A549 (cell line): ENCODE measurements around the gene SHISAL1. TPM values are rescaled to one million over a fixed set of nuclear protein-coding genes. Genes with fewer than 3 reads are reported as not detected.

Source experiments
- ATAC-seq, 2 experiments: fragments of 200-7000 bp in 1 of 2; fragments of >200 bp in 1 of 2; cut with Nextera tagmentation in 1 of 2; cut with Tn5 transposase in 1 of 2; 3 replicates each; pipeline versions ENCODE4 v1.8.0 to v1.9.1; 2018 to 2020; ENCODE audit warnings: mild to moderate bottlenecking in 1 of 2, moderate library complexity in 1 of 2
- CTCF ChIA-PET: fragments of 300-600 bp; sonication (Branson Sonifier 250); formaldehyde crosslinking; extraction: SDS; loops from one replicate; lab custom pipeline; 2021; ENCODE audit warnings: antibody characterized with exemption, inconsistent platforms; lab: Yijun Ruan, JAX
- POLR2A ChIA-PET: fragments of 350-600 bp; formaldehyde crosslinking; extraction: SDS; loops from one replicate; lab custom pipeline; 2021; ENCODE audit warnings: antibody characterized with exemption, inconsistent platforms; lab: Yijun Ruan, JAX
- DNase-seq, 2 experiments: peaks; one replicate each; pipeline versions ENCODE4 v3.0.0 to v3.0.0-alpha.2; 2011 to 2016; ENCODE audit warnings: low read depth in 1 of 2, low spot score in 1 of 2
- FAIRE-seq: peaks from 2 replicates; lab custom pipeline; 2011; peaks lifted over from hg19 to GRCh38; lab: Jason Lieb, UNC
- H3K27ac ChIP-seq, 2 experiments: fragments of >200 bp; sonication (Bioruptor Twin); formaldehyde crosslinking; 3 replicates each; pipeline ENCODE4 v1.5.1; 2016 to 2017
- H3K4me1 ChIP-seq: fragments of >200 bp; sonication (Bioruptor Twin); formaldehyde crosslinking; 3 replicates; pipeline ENCODE4 v1.6.1; 2016
- H3K4me2 ChIP-seq: fragments of >200 bp; sonication (Bioruptor Twin); formaldehyde crosslinking; 3 replicates; pipeline ENCODE4 v1.6.1; 2016
- H3K4me3 ChIP-seq: fragments of >200 bp; sonication (Bioruptor Twin); formaldehyde crosslinking; 3 replicates; pipeline ENCODE4 v1.5.1; 2016
- H3K9me3 ChIP-seq: fragments of >200 bp; sonication (Bioruptor Twin); formaldehyde crosslinking; 3 replicates; pipeline ENCODE4 v1.6.1; 2016
- BHLHE40 ChIP-seq: IDR thresholded peaks from 2 replicates; pipeline ENCODE4 v1.6.1; 2012; ENCODE audit warnings: low read depth, low read length, inconsistent platforms
- CBX8 ChIP-seq: fragments of 200-600 bp; sonication (generic); IDR thresholded peaks from 2 replicates; pipeline ENCODE4 v1.6.1; 2016
- CEBPB ChIP-seq, 2 experiments: fragments of >200 bp in 1 of 2; sonication (Bioruptor Twin) in 1 of 2; formaldehyde crosslinking in 1 of 2; IDR thresholded peaks; 2 replicates each; pipeline ENCODE4 v1.6.1; 2012 to 2016
- CHD2 ChIP-seq: fragments of 150-350 bp; IDR thresholded peaks from 2 replicates; pipeline ENCODE4 v1.6.1; 2014; ENCODE audit warnings: low read length; ENCODE audit not compliant: partially characterized antibody
- EHMT2 ChIP-seq: fragments of 200-600 bp; sonication (generic); IDR thresholded peaks from 2 replicates; pipeline ENCODE4 v1.6.1; 2016; ENCODE audit warnings: antibody characterized with exemption, low read depth, mild to moderate bottlenecking, moderate library complexity
- ESRRA ChIP-seq: fragments of 150-350 bp; IDR thresholded peaks from 2 replicates; pipeline ENCODE4 v1.6.1; 2014; ENCODE audit warnings: mild to moderate bottlenecking, low read length, borderline replicate concordance
- FOSB ChIP-seq: fragments of 250-450 bp; sonication (Bioruptor Pico); IDR thresholded peaks from 2 replicates; pipeline ENCODE4 v1.5.0; 2020; ENCODE audit warnings: mild to moderate bottlenecking, moderate library complexity
- FOSL2 ChIP-seq, 2 experiments: fragments of 450-650 bp in 1 of 2; fragments of >200 bp in 1 of 2; sonication (Bioruptor Twin) in 1 of 2; formaldehyde crosslinking; IDR thresholded peaks; 2 replicates each; pipeline versions ENCODE4 v1.5.0 to v1.6.1; 2016 to 2020; ENCODE audit warnings: mild to moderate bottlenecking in 1 of 2, moderate library complexity in 1 of 2
- FOXS1 ChIP-seq: fragments of 250-450 bp; sonication (Bioruptor Pico); IDR thresholded peaks from 2 replicates; pipeline ENCODE4 v1.5.0; 2020; ENCODE audit warnings: mild to moderate bottlenecking, moderate library complexity
- GATA3 ChIP-seq: IDR thresholded peaks from 2 replicates; pipeline ENCODE4 v1.6.1; 2012; ENCODE audit warnings: borderline replicate concordance
- HEYL ChIP-seq: fragments of 250-450 bp; sonication (Bioruptor Pico); IDR thresholded peaks from 2 replicates; pipeline ENCODE4 v1.8.0; 2021; ENCODE audit warnings: mild to moderate bottlenecking, moderate library complexity
- JUN ChIP-seq, 2 experiments: fragments of >200 bp; sonication (Bioruptor Twin); formaldehyde crosslinking; IDR thresholded peaks; 2 replicates in 1 of 2; 3 replicates in 1 of 2; pipeline ENCODE4 v1.6.1; 2016 to 2017
- KDM5A ChIP-seq: fragments of 200-600 bp; sonication (generic); IDR thresholded peaks from 2 replicates; pipeline ENCODE4 v1.6.1; 2016; ENCODE audit warnings: antibody characterized with exemption, mild to moderate bottlenecking
- MAZ ChIP-seq: fragments of 150-350 bp; IDR thresholded peaks from 2 replicates; pipeline ENCODE4 v1.6.1; 2014; ENCODE audit warnings: antibody characterized with exemption, low read depth, low read length, borderline replicate concordance
- NFE2L2 ChIP-seq: fragments of 150-350 bp; conservative IDR thresholded peaks from 2 replicates; pipeline ENCODE4 v1.6.1; 2014; ENCODE audit warnings: low read length
- NPAS2 ChIP-seq: fragments of 250-450 bp; sonication (Bioruptor Pico); IDR thresholded peaks from 2 replicates; pipeline ENCODE4 v1.8.0; 2022; ENCODE audit warnings: mild to moderate bottlenecking, moderate library complexity, borderline replicate concordance
- NR3C1 ChIP-seq: fragments of >200 bp; sonication (Bioruptor Twin); formaldehyde crosslinking; IDR thresholded peaks from 3 replicates; pipeline ENCODE4 v1.6.1; 2017
- PHF8 ChIP-seq: fragments of 200-600 bp; sonication (generic); IDR thresholded peaks from 2 replicates; pipeline ENCODE4 v1.6.1; 2016; ENCODE audit warnings: low read depth, mild to moderate bottlenecking, antibody characterized with exemption, moderate library complexity, borderline replicate concordance
- POLR2A ChIP-seq: IDR thresholded peaks from 2 replicates; pipeline ENCODE4 v1.6.1; 2012; ENCODE audit warnings: mild to moderate bottlenecking, low read length
- RARB ChIP-seq: fragments of 250-450 bp; sonication (Bioruptor Pico); IDR thresholded peaks from 2 replicates; pipeline ENCODE4 v1.8.0; 2021; ENCODE audit warnings: mild to moderate bottlenecking, moderate library complexity
- RCOR1 ChIP-seq: fragments of 150-350 bp; IDR thresholded peaks from 2 replicates; pipeline ENCODE4 v1.6.1; 2014; ENCODE audit warnings: antibody characterized with exemption, low read length, low read depth
- RFX5 ChIP-seq: fragments of 450-650 bp; IDR thresholded peaks from 2 replicates; pipeline ENCODE4 v1.7.1; 2014; ENCODE audit warnings: antibody characterized with exemption, mild to moderate bottlenecking, moderate library complexity
- RNF2 ChIP-seq: fragments of 200-600 bp; sonication (generic); IDR thresholded peaks from 2 replicates; pipeline ENCODE4 v1.6.1; 2016; ENCODE audit warnings: low read depth, mild to moderate bottlenecking, antibody characterized with exemption, moderate library complexity, borderline replicate concordance
- SMC3 ChIP-seq: fragments of >200 bp; sonication (Bioruptor Twin); formaldehyde crosslinking; IDR thresholded peaks from 3 replicates; pipeline ENCODE4 v1.6.1; 2018; ENCODE audit warnings: inconsistent platforms
- TFCP2L1 ChIP-seq: fragments of 250-450 bp; sonication (Bioruptor Pico); IDR thresholded peaks from 2 replicates; pipeline ENCODE4 v1.5.0; 2021; ENCODE audit warnings: mild to moderate bottlenecking
- ZC3H11A ChIP-seq: fragments of 450-650 bp; IDR thresholded peaks from 2 replicates; pipeline ENCODE4 v1.6.1; 2014; ENCODE audit warnings: antibody characterized with exemption, mild to moderate bottlenecking
- ZFP36 ChIP-seq: fragments of 450-650 bp; IDR thresholded peaks from 2 replicates; pipeline ENCODE4 v1.6.1; 2014; ENCODE audit warnings: borderline replicate concordance; ENCODE audit not compliant: partially characterized antibody
- ZNF302 ChIP-seq: fragments of 250-450 bp; sonication (Bioruptor Pico); IDR thresholded peaks from 2 replicates; pipeline ENCODE4 v1.9.0; 2021; ENCODE audit warnings: inconsistent platforms, mild to moderate bottlenecking, moderate library complexity
- ZSCAN20 ChIP-seq: fragments of 250-450 bp; sonication (Bioruptor Pico); IDR thresholded peaks from 2 replicates; pipeline ENCODE4 v1.8.0; 2022; ENCODE audit warnings: mild to moderate bottlenecking, moderate library complexity
- WGBS: methylation state at CpG from one replicate; pipeline ENCODE4 v1.1.6; 2017; ENCODE audit errors: missing lambda C conversion rate; 5-methylcytosine and 5-hydroxymethylcytosine counted together
- polyA plus RNA-seq, 4 experiments: library from polyadenylated mRNA; depleted of rRNA in 3 of 4; stranded (reverse); fragments of >200 nt; fragmentation: RNase III in 1 of 4; extraction: RNeasy Plus Mini Kit Qiagen cat#74134 plus additional on column Dnase treatment in 1 of 4; gene quantifications; 2 replicates in 3 of 4; 3 replicates in 1 of 4; pipeline ENCODE4 v1.2.3, GENCODE V29; 2011 to 2017
- TF ChIP-seq, protein P1 (sequence below): IDR thresholded peaks from 2 replicates; pipeline ENCODE4 v1.6.1; 2012; ENCODE audit warnings: low read depth, borderline replicate concordance
- TF ChIP-seq, protein P2 (sequence below): fragments of 250-450 bp; sonication (Bioruptor Pico); IDR thresholded peaks from 2 replicates; pipeline ENCODE4 v1.5.0; 2020; ENCODE audit warnings: low read depth, mild to moderate bottlenecking, moderate library complexity
- TF ChIP-seq, protein P3 (sequence below): fragments of 250-450 bp; sonication (Bioruptor Pico); IDR thresholded peaks from 2 replicates; pipeline ENCODE4 v1.5.0; 2021; ENCODE audit warnings: mild to moderate bottlenecking, moderate library complexity, borderline replicate concordance
- TF ChIP-seq, protein P4 (sequence below): fragments of 150-350 bp; IDR thresholded peaks from 2 replicates; pipeline ENCODE4 v1.6.1; 2014; ENCODE audit warnings: low read depth, mild to moderate bottlenecking, low read length
- TF ChIP-seq, protein P5 (sequence below): IDR thresholded peaks from 2 replicates; pipeline ENCODE4 v1.6.1; 2012

Gene SHISAL1
- polyA plus RNA-seq, 2 of the 4 experiments (the other 2 are of a cell fraction), result 0.61 to 1.9 TPM

DNA sequence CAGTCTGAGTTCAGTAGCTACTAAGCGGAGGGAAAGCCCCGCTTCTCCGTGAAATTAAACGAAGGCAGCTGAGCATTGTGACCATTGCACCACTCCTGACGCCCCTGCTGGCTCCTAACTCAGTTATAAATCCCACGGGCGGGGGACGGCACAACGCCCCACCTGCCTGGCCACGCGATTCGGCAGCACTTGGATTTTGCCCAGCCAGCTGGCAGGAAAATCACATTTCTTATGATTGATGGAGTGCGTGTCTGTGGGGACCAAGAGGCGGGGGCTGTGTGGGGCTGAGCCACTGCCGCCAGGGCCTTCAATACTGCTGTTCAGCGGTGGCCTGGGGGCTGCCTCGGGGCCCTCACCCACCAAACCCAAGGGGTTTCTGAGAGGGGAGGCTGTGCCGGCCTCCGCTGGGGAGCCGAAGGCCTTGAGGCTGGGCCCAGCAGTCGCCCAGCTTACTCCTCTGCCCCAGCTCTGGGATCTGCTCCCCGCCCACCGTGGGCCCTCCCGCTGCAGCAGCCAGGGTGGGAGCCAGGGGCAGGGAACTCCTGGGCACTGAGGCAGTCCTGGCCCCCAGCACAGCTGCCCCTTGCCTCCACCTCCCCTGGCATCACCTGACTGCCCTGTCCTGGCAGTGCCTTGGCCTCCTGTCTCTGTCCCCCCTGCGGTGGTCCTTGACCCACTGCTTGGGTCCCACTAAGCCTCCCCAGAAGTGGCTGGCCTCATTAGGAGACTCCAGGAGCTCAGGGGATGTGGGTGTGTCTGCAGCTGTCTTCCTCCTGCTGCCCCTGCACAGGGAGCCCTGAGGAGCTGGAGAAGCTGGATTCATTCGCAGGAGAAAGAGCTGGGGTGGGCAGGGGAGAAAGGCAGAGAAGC lies 30.7 kb downstream of the SHISAL1 start:
- Histone ChIP-seq H3K4me3 (no peak overlapping the region), H3K4me1 (no peaks in the 10 kb centered on the region), H3K27ac (no peak overlapping the region)
- ATAC-seq (no peak), FAIRE-seq (no peak)
- TF ChIP-seq, protein P1, sequence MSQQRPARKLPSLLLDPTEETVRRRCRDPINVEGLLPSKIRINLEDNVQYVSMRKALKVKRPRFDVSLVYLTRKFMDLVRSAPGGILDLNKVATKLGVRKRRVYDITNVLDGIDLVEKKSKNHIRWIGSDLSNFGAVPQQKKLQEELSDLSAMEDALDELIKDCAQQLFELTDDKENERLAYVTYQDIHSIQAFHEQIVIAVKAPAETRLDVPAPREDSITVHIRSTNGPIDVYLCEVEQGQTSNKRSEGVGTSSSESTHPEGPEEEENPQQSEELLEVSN, result no peak
- TF ChIP-seq ZC3H11A (no peak), ESRRA (no peak), EHMT2 (no peak), RFX5 (no peak), TFCP2L1 (no peak), BHLHE40 (no peak)
- TF ChIP-seq, all 56 proteins: peak for 0
- POLR2A ChIA-PET, result no interaction called here
- no peak for DNase-seq
- WGBS, result 73% methylated on average over 11 of the region's 26 CpGs
- CTCF ChIA-PET, result interaction anchor here (0.5 kb wide), 1 partner anchor 73 kb away, joined by 4 read pairs; no protein-coding TSS in a partner anchor
- no peak overlapping the region for H3K4me2 ChIP-seq
- H3K9me3 ChIP-seq, result no peaks in the 10 kb centered on the region

DNA sequence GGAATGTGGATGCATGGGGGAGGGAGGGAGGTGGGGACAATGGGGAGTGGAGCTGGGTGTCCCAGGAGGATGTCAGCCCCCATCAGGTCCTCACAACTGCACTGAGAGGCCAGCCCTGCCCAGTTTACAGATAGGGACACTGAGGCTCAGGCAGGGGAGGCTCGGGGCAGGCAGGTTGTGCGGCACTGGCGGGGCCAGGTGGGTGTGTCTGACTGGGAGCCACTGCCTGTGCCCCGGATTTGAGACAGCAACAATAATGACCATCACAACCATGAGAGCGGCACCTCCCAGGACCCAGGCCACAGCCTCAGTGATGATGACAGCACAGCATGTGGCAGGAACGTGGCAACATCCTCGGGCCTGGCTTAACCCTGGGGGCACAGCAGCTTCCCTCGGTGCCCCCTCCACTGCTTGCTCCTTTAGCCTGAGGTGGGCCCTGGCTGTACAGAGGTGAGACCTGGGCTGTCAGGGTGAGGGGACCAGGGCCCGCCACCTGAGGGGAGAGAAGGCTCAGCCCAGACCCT lies 32.0 kb downstream of the SHISAL1 start:
- POLR2A ChIA-PET, result no interaction called here

DNA sequence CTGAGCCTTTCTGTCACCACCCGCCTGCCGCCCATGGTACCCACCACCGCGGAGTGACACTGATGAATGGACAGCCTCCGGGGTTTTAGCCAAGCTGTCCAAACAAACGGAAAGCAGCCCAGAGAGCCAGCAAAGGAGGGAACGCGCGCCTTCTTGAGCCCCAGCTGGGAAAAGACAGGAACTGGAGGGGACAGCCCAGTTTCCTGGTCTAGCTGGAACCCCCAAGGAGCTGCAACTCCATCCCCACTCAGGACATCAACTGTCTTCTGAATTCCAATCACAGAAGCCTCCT lies 33.7 kb downstream of the SHISAL1 start:
- Histone ChIP-seq H3K9me3 (no peaks in the 10 kb centered on the region), H3K4me1 (no peaks in the 10 kb centered on the region), H3K4me3 (no peak overlapping the region), H3K27ac (no peak overlapping the region), H3K4me2 (no peak overlapping the region)
- CTCF ChIA-PET, result no interaction called here
- DNase-seq (no peak), FAIRE-seq (no peak), ATAC-seq (no peak)
- POLR2A ChIA-PET, result no interaction called here
- TF ChIP-seq FOXS1 (no peak), ZFP36 (no peak), KDM5A (no peak), JUN (IDR thresholded peaks at IDR 0.05) (no peak), CEBPB (IDR thresholded peaks at IDR 0.05) (no peak), GATA3 (no peak), POLR2A (no peak), CHD2 (no peak), PHF8 (no peak), ZNF302 (CRISPR knock-in tag) (no peak), RARB (CRISPR knock-in tag) (no peak), RCOR1 (no peak), ZSCAN20 (CRISPR knock-in tag) (no peak), FOSL2 (IDR thresholded peaks at IDR 0.05) (no peak), FOSL2 (CRISPR knock-in tag; IDR thresholded peaks at IDR 0.05) (no peak), RNF2 (no peak), NR3C1 (no peak), NPAS2 (CRISPR knock-in tag) (no peak)
- TF ChIP-seq, protein P2, sequence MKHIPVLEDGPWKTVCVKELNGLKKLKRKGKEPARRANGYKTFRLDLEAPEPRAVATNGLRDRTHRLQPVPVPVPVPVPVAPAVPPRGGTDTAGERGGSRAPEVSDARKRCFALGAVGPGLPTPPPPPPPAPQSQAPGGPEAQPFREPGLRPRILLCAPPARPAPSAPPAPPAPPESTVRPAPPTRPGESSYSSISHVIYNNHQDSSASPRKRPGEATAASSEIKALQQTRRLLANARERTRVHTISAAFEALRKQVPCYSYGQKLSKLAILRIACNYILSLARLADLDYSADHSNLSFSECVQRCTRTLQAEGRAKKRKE, result no peak
- TF ChIP-seq, protein P3, sequence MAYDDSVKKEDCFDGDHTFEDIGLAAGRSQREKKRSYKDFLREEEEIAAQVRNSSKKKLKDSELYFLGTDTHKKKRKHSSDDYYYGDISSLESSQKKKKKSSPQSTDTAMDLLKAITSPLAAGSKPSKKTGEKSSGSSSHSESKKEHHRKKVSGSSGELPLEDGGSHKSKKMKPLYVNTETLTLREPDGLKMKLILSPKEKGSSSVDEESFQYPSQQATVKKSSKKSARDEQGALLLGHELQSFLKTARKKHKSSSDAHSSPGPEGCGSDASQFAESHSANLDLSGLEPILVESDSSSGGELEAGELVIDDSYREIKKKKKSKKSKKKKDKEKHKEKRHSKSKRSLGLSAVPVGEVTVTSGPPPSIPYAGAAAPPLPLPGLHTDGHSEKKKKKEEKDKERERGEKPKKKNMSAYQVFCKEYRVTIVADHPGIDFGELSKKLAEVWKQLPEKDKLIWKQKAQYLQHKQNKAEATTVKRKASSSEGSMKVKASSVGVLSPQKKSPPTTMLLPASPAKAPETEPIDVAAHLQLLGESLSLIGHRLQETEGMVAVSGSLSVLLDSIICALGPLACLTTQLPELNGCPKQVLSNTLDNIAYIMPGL (CRISPR knock-in tag), result no peak
- TF ChIP-seq, protein P4, sequence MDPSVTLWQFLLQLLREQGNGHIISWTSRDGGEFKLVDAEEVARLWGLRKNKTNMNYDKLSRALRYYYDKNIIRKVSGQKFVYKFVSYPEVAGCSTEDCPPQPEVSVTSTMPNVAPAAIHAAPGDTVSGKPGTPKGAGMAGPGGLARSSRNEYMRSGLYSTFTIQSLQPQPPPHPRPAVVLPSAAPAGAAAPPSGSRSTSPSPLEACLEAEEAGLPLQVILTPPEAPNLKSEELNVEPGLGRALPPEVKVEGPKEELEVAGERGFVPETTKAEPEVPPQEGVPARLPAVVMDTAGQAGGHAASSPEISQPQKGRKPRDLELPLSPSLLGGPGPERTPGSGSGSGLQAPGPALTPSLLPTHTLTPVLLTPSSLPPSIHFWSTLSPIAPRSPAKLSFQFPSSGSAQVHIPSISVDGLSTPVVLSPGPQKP, result no peak
- WGBS, result 84% methylated on average over 5 of the region's 9 CpGs

More for the DNA sequence above, 32.0 kb downstream of the SHISAL1 start:
- Histone ChIP-seq H3K9me3 (no peaks in the 10 kb centered on the region), H3K4me1 (no peaks in the 10 kb centered on the region), H3K4me3 (no peak overlapping the region), H3K27ac (no peak overlapping the region), H3K4me2 (no peak overlapping the region)
- TF ChIP-seq CBX8, result no peak
- TF ChIP-seq FOSB (CRISPR knock-in tag), result no peak
- TF ChIP-seq MAZ, result no peak
- no peak for TF ChIP-seq KDM5A
- TF ChIP-seq, protein P5, sequence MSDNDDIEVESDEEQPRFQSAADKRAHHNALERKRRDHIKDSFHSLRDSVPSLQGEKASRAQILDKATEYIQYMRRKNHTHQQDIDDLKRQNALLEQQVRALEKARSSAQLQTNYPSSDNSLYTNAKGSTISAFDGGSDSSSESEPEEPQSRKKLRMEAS, result no peak
- TF ChIP-seq NFE2L2, result no peak
- no peak for TF ChIP-seq HEYL (CRISPR knock-in tag)
- no peak for TF ChIP-seq SMC3
- TF ChIP-seq ZNF302 (CRISPR knock-in tag), result no peak
- no peak for DNase-seq
- no peak for FAIRE-seq
- 60% methylated on average over 2 of the region's 9 CpGs for WGBS
- ATAC-seq, result no peak
- CTCF ChIA-PET, result no interaction called here
